Kidney (tissue), 14 donors: ENCODE results near the gene PCIF1. TPM values are rescaled to one million over a fixed set of nuclear protein-coding genes. Genes with fewer than 3 reads are reported as not detected.

ENCODE experiments used
- DNase-seq, 5 donors: peaks; one replicate each; pipeline ENCODE4 v3.0.0-alpha.2; 2013 to 2020
- FAIRE-seq: peaks from 2 replicates; lab custom pipeline; 2012; peaks lifted over from hg19 to GRCh38; lab: Jason Lieb, UNC
- H3K27ac ChIP-seq, 2 donors: one replicate each; pipeline ENCODE4 v1.7.0; 2013; ENCODE audit warnings: low read depth in 2 of 2, low read length in 2 of 2, inconsistent platforms in 1 of 2
- H3K27me3 ChIP-seq: one replicate; pipeline ENCODE4 v1.7.1; 2013; ENCODE audit warnings: low read length, inconsistent platforms; ENCODE audit not compliant: control insufficient read depth, insufficient read depth
- H3K36me3 ChIP-seq, 3 donors: one replicate each; pipeline versions ENCODE4 v1.7.0 to v1.7.1; 2013; ENCODE audit warnings: low read length in 3 of 3, control low read depth in 1 of 3, inconsistent platforms in 1 of 3; ENCODE audit not compliant: insufficient read depth in 3 of 3, control insufficient read depth in 2 of 3
- H3K4me1 ChIP-seq, 3 donors: one replicate each; pipeline versions ENCODE4 v1.7.0 to v1.7.1; 2013; ENCODE audit warnings: low read length in 3 of 3, inconsistent platforms in 1 of 3, low read depth in 1 of 3; ENCODE audit not compliant: control insufficient read depth in 2 of 3, insufficient read depth in 2 of 3
- H3K4me3 ChIP-seq, 3 donors: one replicate each; pipeline versions ENCODE4 v1.7.0 to v1.8.1; 2013; ENCODE audit warnings: low read length in 3 of 3, control low read depth in 1 of 3, inconsistent platforms in 1 of 3
- H3K9ac ChIP-seq, 3 donors: one replicate each; pipeline versions ENCODE4 v1.7.0 to v1.7.1; 2013; ENCODE audit warnings: low read length in 3 of 3, control low read depth in 1 of 3, inconsistent platforms in 1 of 3
- H3K9me3 ChIP-seq, 3 donors: one replicate each; pipeline versions ENCODE4 v1.7.0 to v1.7.1; 2013; ENCODE audit warnings: low read length in 3 of 3, control low read depth in 1 of 3, inconsistent platforms in 1 of 3; ENCODE audit not compliant: control insufficient read depth in 2 of 3, insufficient read depth in 1 of 3
- intact Hi-C: fragments of 100-400 bp; cut with DNase I; formaldehyde crosslinking; loops from one replicate; pipeline ENCODE4 v1.11.1; 2022
- polyA plus RNA-seq: library from polyadenylated mRNA; stranded (reverse); fragments of 350-450 nt; fragmentation: Illumina TruSeq; extraction: RNeasy Lipid Tissue Mini Kit (QIAGEN cat#74804); gene quantifications from one replicate; pipeline ENCODE4 v1.2.3, GENCODE V29; 2014; ENCODE audit warnings: low read depth, low replicate concordance; ENCODE audit not compliant: insufficient read depth
- total RNA-seq: library from RNA; stranded (reverse); fragmentation: NEBNext Ultra II Directional; extraction: Animal tissue kit (Norgen Biotek cat#: 25700); gene quantifications from one replicate; pipeline ENCODE4 v1.2.1, GENCODE V29; 2021
- TF ChIP-seq, protein P1 (sequence below): IDR thresholded peaks from 3 replicates; pipeline ENCODE4 v1.5.1; 2012; ENCODE audit warnings: mild to moderate bottlenecking, moderate library complexity, borderline replicate concordance; ENCODE audit not compliant: insufficient read depth; ENCODE audit errors: extremely low read depth
- donor health status: control.
- donor health status: control.
- donor health status: control.
- donor health status: control.
- donor health status: control.
- donor health status: DM: yes; HTN: yes; CAD: no.
- donor health status: Normal renal cell carcinoma (clear cell type).

The PCIF1 gene
- total and polyA plus RNA-seq, 2 donors from 2014 or later = 27.4 to 43.1 TPM

DNA sequence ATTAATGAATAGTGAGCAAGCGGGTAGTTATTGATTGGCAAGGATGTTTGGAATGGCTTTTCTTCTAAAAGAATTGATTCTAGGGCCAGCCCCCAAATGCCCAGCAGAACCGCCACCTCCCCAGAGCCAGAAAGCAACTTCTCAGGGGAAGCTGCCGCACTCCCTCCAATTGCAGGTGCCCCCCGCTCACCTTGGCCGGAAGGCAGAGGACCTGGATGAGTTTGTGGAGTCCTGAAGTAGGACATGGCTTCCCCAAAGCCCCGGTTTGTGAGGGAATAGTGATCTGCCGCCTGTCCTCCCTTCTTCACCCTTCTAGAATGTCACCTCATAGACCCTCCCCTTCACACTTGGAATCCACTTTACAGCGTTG, 47.2 kb upstream of the PCIF1 start, which contains the start of gene SPATA25:
TSS of gene SPATA25 (minus strand) at position 277 of the 370 bp plus-strand sequence. CDS start at position 245, 32 bp downstream.
- H3K27ac ChIP-seq = no peak within 1 kb of the TSS
- peak in 1 of 5 donors; percentile 59 for DNase-seq
- peaks cover 0 to 27% (median 0%) of the 10 kb centered on the region in 3 donors for H3K4me1 ChIP-seq
- TF ChIP-seq, protein P1, sequence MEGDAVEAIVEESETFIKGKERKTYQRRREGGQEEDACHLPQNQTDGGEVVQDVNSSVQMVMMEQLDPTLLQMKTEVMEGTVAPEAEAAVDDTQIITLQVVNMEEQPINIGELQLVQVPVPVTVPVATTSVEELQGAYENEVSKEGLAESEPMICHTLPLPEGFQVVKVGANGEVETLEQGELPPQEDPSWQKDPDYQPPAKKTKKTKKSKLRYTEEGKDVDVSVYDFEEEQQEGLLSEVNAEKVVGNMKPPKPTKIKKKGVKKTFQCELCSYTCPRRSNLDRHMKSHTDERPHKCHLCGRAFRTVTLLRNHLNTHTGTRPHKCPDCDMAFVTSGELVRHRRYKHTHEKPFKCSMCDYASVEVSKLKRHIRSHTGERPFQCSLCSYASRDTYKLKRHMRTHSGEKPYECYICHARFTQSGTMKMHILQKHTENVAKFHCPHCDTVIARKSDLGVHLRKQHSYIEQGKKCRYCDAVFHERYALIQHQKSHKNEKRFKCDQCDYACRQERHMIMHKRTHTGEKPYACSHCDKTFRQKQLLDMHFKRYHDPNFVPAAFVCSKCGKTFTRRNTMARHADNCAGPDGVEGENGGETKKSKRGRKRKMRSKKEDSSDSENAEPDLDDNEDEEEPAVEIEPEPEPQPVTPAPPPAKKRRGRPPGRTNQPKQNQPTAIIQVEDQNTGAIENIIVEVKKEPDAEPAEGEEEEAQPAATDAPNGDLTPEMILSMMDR = no peak
- intact Hi-C loops = no loop called here
- no peak within 1 kb of the TSS for H3K9ac ChIP-seq
- peaks cover 4 to 20% (median 13%) of the 10 kb centered on the region in 3 donors for H3K36me3 ChIP-seq
- no peaks in the 10 kb centered on the region for H3K27me3 ChIP-seq
- H3K9me3 ChIP-seq = no peaks in the 10 kb centered on the region
- FAIRE-seq = no peak
- no peak within 1 kb of the TSS for H3K4me3 ChIP-seq

- intact Hi-C loops = no loop called here
- DNase-seq (peak in 1 of 5 donors; percentile 34), FAIRE-seq (no peak)
- TF ChIP-seq, protein P1 = no peak
- H3K4me1 ChIP-seq = peaks cover 0 to 34% (median 0%) of the 10 kb centered on the region in 3 donors
- no peak overlapping the region for H3K9ac ChIP-seq
- no peaks in the 10 kb centered on the region for H3K9me3 ChIP-seq
- H3K36me3 ChIP-seq = peaks cover 2 to 12% (median 8%) of the 10 kb centered on the region in 3 donors
- no peaks in the 10 kb centered on the region for H3K27me3 ChIP-seq
- peak overlapping the region in 2 of 3 donors; percentile 29 to 33 for H3K4me3 ChIP-seq
- H3K27ac ChIP-seq = no peak overlapping the region
Measured at GRCh38 chr20:45888681-45889080, 45.8 kb upstream of the PCIF1 start.

DNA sequence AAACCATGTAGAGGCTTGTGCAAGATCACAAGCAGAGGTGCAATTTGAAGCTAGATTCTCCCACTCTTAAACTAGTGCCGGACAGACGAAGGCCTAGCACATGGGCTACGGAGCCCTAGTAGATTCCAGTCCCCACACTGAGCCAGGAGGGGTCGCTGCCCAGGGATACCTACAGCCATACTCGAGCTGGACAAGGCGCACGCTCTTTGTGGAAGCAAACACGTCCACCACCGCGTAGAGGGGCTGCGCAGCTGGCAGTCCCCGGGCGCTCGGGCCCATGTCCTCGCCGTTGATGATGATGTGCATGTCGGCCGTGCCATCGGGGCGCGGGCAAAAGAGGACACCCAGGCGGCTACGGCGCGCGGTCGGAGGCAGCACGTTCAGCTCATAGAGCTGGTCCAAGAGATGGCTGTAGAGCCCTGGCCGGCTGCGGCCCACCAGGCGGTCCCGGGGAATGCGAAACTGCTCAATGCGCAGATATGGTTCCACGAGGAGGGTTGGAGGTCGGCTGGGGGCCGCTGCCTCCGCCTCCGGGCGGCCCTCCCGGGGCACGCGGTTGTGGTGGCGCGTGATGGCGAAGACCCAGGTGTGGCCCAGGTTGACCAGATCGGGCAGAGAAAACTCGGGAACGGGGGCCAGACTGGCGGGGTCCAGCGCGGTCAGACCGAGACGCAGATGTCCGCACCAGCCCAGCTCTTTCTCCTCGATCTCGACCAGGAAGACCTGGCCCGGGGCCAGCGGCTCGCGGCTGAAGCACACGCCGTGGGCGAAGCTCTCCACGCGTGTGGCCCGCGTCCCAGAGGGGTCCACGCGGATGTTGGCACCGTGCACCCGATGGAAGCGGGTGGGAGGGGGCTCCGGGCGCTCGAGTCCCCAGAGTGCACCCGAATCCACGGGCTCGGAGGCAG, 44.2 kb upstream of the PCIF1 start:
- peak; percentile 90 to 95 (median 92) for DNase-seq
- Histone ChIP-seq H3K36me3 (peaks cover 0 to 16% (median 14%) of the 10 kb centered on the region in 3 donors), H3K27ac (peak overlapping the region; percentile 82 to 89), H3K9ac (peak overlapping the region; percentile 39 to 78 (median 61)), H3K4me1 (peaks cover 0 to 30% (median 0%) of the 10 kb centered on the region in 3 donors), H3K27me3 (no peaks in the 10 kb centered on the region), H3K4me3 (peak overlapping the region; percentile 59 to 72 (median 61)), H3K9me3 (no peaks in the 10 kb centered on the region)
- no peak for FAIRE-seq
- intact Hi-C loops = no loop called here
- TF ChIP-seq, protein P1 = peak; percentile 42
